H1 (cell line): Measurements from ENCODE around the gene DDC. TPM values are rescaled to one million over a fixed set of nuclear protein-coding genes. Genes with fewer than 3 reads are reported as not detected.

Source experiments
- RXRA ChIP-seq: IDR thresholded peaks from 2 replicates; pipeline ENCODE4 v1.6.1; 2011; ENCODE audit warnings: low read depth, mild to moderate bottlenecking, low read length, moderate library complexity; ENCODE audit not compliant: insufficient read depth
- SP1 ChIP-seq: IDR thresholded peaks from 2 replicates; pipeline ENCODE4 v1.6.1; 2011; ENCODE audit warnings: low read depth, low read length
- SRF ChIP-seq: IDR thresholded peaks from 2 replicates; pipeline ENCODE4 v1.6.1; 2011; ENCODE audit warnings: mild to moderate bottlenecking, low read depth, low read length, moderate library complexity
- polyA plus RNA-seq, 7 experiments: library from polyadenylated mRNA; depleted of rRNA in 3 of 7; stranded (reverse) in 5 of 7; unstranded in 2 of 7; fragments of >200 nt in 5 of 7; fragments of 200-250 nt in 2 of 7; gene quantifications; 1 replicate in 5 of 7; 2 replicates in 1 of 7; 4 replicates in 1 of 7; pipeline versions ENCODE4 v1.2.1 to v1.2.3, GENCODE V29; 2011 to 2013; ENCODE audit warnings: missing spikeins in 2 of 7, mixed read lengths in 2 of 7
- total RNA-seq: library from RNA; stranded (reverse); fragmentation: NEBNext Ultra II Directional; extraction: Animal tissue kit (Norgen Biotek cat#: 25700); gene quantifications from 2 replicates; pipeline ENCODE4 v1.2.1, GENCODE V29; 2021

DDC gene
- total and polyA plus RNA-seq, 2 of the 8 experiments (the other 6 are each of a cell fraction or from before 2014, with no cell fraction given) = 0.05 TPM; not detected in 1

- TF ChIP-seq SRF (no peak), RXRA (no peak), SP1 (no peak)
These were observed 9.5 kb downstream of the DDC start (continued) for GRCh38 chr7:50555594-50556140.
